Activated CD8-positive, alpha-beta memory T cell treated with anti-CD3 and anti-CD28 coated beads, Interleukin-2, amount 10 ng/mL, durations not matched to agents 7 days and 5 days (primary cell): ENCODE data around the gene ZNF182. TPM values are rescaled to one million over a fixed set of nuclear protein-coding genes. Genes with fewer than 3 reads are reported as not detected.
"Not testable (repeated sequence)": the region's sequence is repeated elsewhere in the genome, so short reads cannot be mapped to it uniquely, and the experiment has no call there.

ENCODE experiments used
- ATAC-seq: fragments of 150-1000 bp; cut with Tn5 transposase; one replicate; pipeline ENCODE4 v1.10.0; 2021; ENCODE audit warnings: moderate library complexity
- CTCF ChIA-PET: fragments of 350-600 bp; sonication (Branson Sonifier 250); formaldehyde crosslinking; loops from one replicate; lab custom pipeline; 2021; ENCODE audit warnings: antibody characterized with exemption; lab: Charles Lee
- DNase-seq: peaks from one replicate; pipeline ENCODE4 v3.0.0-alpha.2; 2020
- H3K27ac Mint-ChIP-seq: one replicate; pipeline ENCODE4 v1.8.0; 2021; ENCODE audit warnings: mild to moderate bottlenecking, mixed read lengths
- H3K27me3 Mint-ChIP-seq: one replicate; pipeline ENCODE4 v1.8.0; 2021; ENCODE audit warnings: mixed read lengths
- H3K36me3 Mint-ChIP-seq: one replicate; pipeline ENCODE4 v1.8.0; 2021; ENCODE audit warnings: mild to moderate bottlenecking, mixed read lengths
- H3K4me1 Mint-ChIP-seq: one replicate; pipeline ENCODE4 v1.8.0; 2021; ENCODE audit warnings: mixed read lengths
- H3K4me3 Mint-ChIP-seq: one replicate; pipeline ENCODE4 v1.8.0; 2021; ENCODE audit warnings: mild to moderate bottlenecking, moderate library complexity, mixed read lengths
- H3K9me3 Mint-ChIP-seq: one replicate; pipeline ENCODE4 v1.8.0; 2022; ENCODE audit warnings: low read depth, mixed read lengths
- total RNA-seq, 2 experiments: library from RNA; stranded (reverse); gene quantifications; one replicate each; pipeline ENCODE4 v1.2.3, GENCODE V29; 2021

Gene ZNF182
- total RNA-seq, 2 experiments from 2014 or later = 7.9 to 8.9 TPM

- DNase-seq (no peak), ATAC-seq (no peak)
- Mint-ChIP-seq H3K27me3 (no peaks in the 10 kb centered on the region), H3K4me3 (no peak overlapping the region), H3K4me1 (no peaks in the 10 kb centered on the region), H3K9me3 (peaks cover 31% of the 10 kb centered on the region), H3K27ac (no peak overlapping the region), H3K36me3 (peaks cover 77% of the 10 kb centered on the region)
- CTCF ChIA-PET = no interaction called here
Measured at GRCh38 chrX:47976254-47977151, 27.3 kb downstream of the ZNF182 start.

GRCh38 chrX:47973235-47973634 lies 30.6 kb downstream of the ZNF182 start:
- CTCF ChIA-PET = no interaction called here
- Mint-ChIP-seq H3K4me3 (no peak overlapping the region), H3K27me3 (no peaks in the 10 kb centered on the region), H3K27ac (no peak overlapping the region), H3K4me1 (no peaks in the 10 kb centered on the region), H3K9me3 (peaks cover 25% of the 10 kb centered on the region), H3K36me3 (peaks cover 50% of the 10 kb centered on the region)
- no peak for ATAC-seq
- DNase-seq = no peak

GRCh38 chrX:47965526-47965925 lies 38.3 kb downstream of the ZNF182 start:
- H3K9me3 Mint-ChIP-seq, ATAC-seq, H3K27ac Mint-ChIP-seq, CTCF ChIA-PET, DNase-seq, H3K27me3 Mint-ChIP-seq, H3K4me1 Mint-ChIP-seq, H3K4me3 Mint-ChIP-seq, H3K36me3 Mint-ChIP-seq: not testable (repeated sequence)

- not testable (repeated sequence) for H3K9me3 Mint-ChIP-seq, H3K4me1 Mint-ChIP-seq, H3K27me3 Mint-ChIP-seq
Measured at GRCh38 chrX:47961830-47962229, 42.0 kb downstream of the ZNF182 start.

GRCh38 chrX:47960406-47960805 lies 43.4 kb downstream of the ZNF182 start:
- Mint-ChIP-seq H3K27me3 (no peaks in the 10 kb centered on the region), H3K4me3 (no peak overlapping the region), H3K27ac (no peak overlapping the region), H3K4me1 (no peaks in the 10 kb centered on the region), H3K36me3 (no peaks in the 10 kb centered on the region), H3K9me3 (peaks cover 4% of the 10 kb centered on the region)
- DNase-seq (no peak), ATAC-seq (no peak)
- CTCF ChIA-PET = no interaction called here

More at GRCh38 chrX:47961830-47962229, 42.0 kb downstream of the ZNF182 start:
- H3K36me3 Mint-ChIP-seq, H3K27ac Mint-ChIP-seq, ATAC-seq, H3K4me3 Mint-ChIP-seq, CTCF ChIA-PET, DNase-seq: not testable (repeated sequence)

GRCh38 chrX:47958761-47959342 lies 44.9 kb downstream of the ZNF182 start:
- no peaks in the 10 kb centered on the region for H3K4me1 Mint-ChIP-seq
- H3K9me3 Mint-ChIP-seq = no peaks in the 10 kb centered on the region
- H3K27me3 Mint-ChIP-seq = no peaks in the 10 kb centered on the region
- CTCF ChIA-PET = interaction anchor here (0.7 kb wide), 1 partner anchor 65 kb away, joined by 3 read pairs; no protein-coding TSS in a partner anchor
- no peaks in the 10 kb centered on the region for H3K36me3 Mint-ChIP-seq
- no peak overlapping the region for H3K4me3 Mint-ChIP-seq
- DNase-seq (no peak), ATAC-seq (no peak)
- no peak overlapping the region for H3K27ac Mint-ChIP-seq

- DNase-seq = not testable (repeated sequence)
Measured at GRCh38 chrX:47958206-47958605, 45.6 kb downstream of the ZNF182 start.

GRCh38 chrX:47956016-47956415 lies 47.8 kb downstream of the ZNF182 start:
- Mint-ChIP-seq H3K27ac (no peak overlapping the region), H3K4me1 (no peaks in the 10 kb centered on the region), H3K9me3 (peaks cover 3% of the 10 kb centered on the region), H3K27me3 (no peaks in the 10 kb centered on the region), H3K4me3 (no peak overlapping the region), H3K36me3 (no peaks in the 10 kb centered on the region)
- DNase-seq (no peak), ATAC-seq (no peak)
- CTCF ChIA-PET = no interaction called here

More at GRCh38 chrX:47958206-47958605, 45.6 kb downstream of the ZNF182 start:
- H3K27ac Mint-ChIP-seq, H3K36me3 Mint-ChIP-seq, ATAC-seq, H3K4me3 Mint-ChIP-seq, H3K4me1 Mint-ChIP-seq, CTCF ChIA-PET, H3K9me3 Mint-ChIP-seq, H3K27me3 Mint-ChIP-seq: not testable (repeated sequence)

- not testable (repeated sequence) for ATAC-seq, DNase-seq, H3K4me1 Mint-ChIP-seq
Measured at GRCh38 chrX:47955295-47955694, 48.5 kb downstream of the ZNF182 start.

GRCh38 chrX:47941423-47941822 lies 62.4 kb downstream of the ZNF182 start:
- H3K9me3 Mint-ChIP-seq = no peaks in the 10 kb centered on the region
- H3K27ac Mint-ChIP-seq = no peak overlapping the region
- no peaks in the 10 kb centered on the region for H3K4me1 Mint-ChIP-seq
- no peak for ATAC-seq
- CTCF ChIA-PET = no interaction called here
- H3K27me3 Mint-ChIP-seq = no peaks in the 10 kb centered on the region
- no peaks in the 10 kb centered on the region for H3K36me3 Mint-ChIP-seq
- no peak overlapping the region for H3K4me3 Mint-ChIP-seq
- no peak for DNase-seq

More at GRCh38 chrX:47955295-47955694, 48.5 kb downstream of the ZNF182 start:
- H3K27me3 Mint-ChIP-seq, H3K4me3 Mint-ChIP-seq, H3K27ac Mint-ChIP-seq, H3K36me3 Mint-ChIP-seq, H3K9me3 Mint-ChIP-seq, CTCF ChIA-PET: not testable (repeated sequence)

GRCh38 chrX:47940448-47940847 lies 63.3 kb downstream of the ZNF182 start:
- Mint-ChIP-seq H3K9me3 (no peaks in the 10 kb centered on the region), H3K36me3 (no peaks in the 10 kb centered on the region), H3K4me1 (no peaks in the 10 kb centered on the region), H3K4me3 (no peak overlapping the region), H3K27ac (no peak overlapping the region), H3K27me3 (no peaks in the 10 kb centered on the region)
- ATAC-seq (no peak), DNase-seq (no peak)
- CTCF ChIA-PET = no interaction called here

- CTCF ChIA-PET = no interaction called here
- Mint-ChIP-seq H3K27me3 (no peaks in the 10 kb centered on the region), H3K36me3 (no peaks in the 10 kb centered on the region), H3K4me1 (no peaks in the 10 kb centered on the region), H3K27ac (no peak overlapping the region), H3K9me3 (no peaks in the 10 kb centered on the region), H3K4me3 (no peak overlapping the region)
- ATAC-seq (no peak), DNase-seq (no peak)
Measured at GRCh38 chrX:47936940-47937317, 66.9 kb downstream of the ZNF182 start.

- DNase-seq (no peak), ATAC-seq (no peak)
- CTCF ChIA-PET = no interaction called here
- Mint-ChIP-seq H3K27ac (no peak overlapping the region), H3K4me1 (no peaks in the 10 kb centered on the region), H3K27me3 (no peaks in the 10 kb centered on the region), H3K36me3 (no peaks in the 10 kb centered on the region), H3K9me3 (no peaks in the 10 kb centered on the region), H3K4me3 (peak overlapping the region; percentile 45)
Measured at GRCh38 chrX:47936224-47936939, 67.4 kb downstream of the ZNF182 start.
